GM21576 (cell line): ENCODE data around the gene PYGM.

Source experiments
- ATAC-seq: cut with Tn5 transposase; IDR thresholded peaks from one replicate; pipeline ENCODE4 v1.9.1; 2021; ENCODE audit warnings: mild to moderate bottlenecking, moderate library complexity; ENCODE audit not compliant: unreplicated experiment

Gene PYGM

GRCh38 chr11:64769283-64769682 is 9.5 kb upstream of the PYGM start:
- ATAC-seq = no peak

- no peak for ATAC-seq
These were observed 8.5 kb upstream of the PYGM start for GRCh38 chr11:64768300-64768694.

- ATAC-seq = no peak
These were observed 7.8 kb upstream of the PYGM start for GRCh38 chr11:64767344-64768299.

- no peak for ATAC-seq
These were observed 7.1 kb upstream of the PYGM start for GRCh38 chr11:64766881-64767280.

GRCh38 chr11:64765851-64766665 is 6.3 kb upstream of the PYGM start:
- no peak for ATAC-seq

- ATAC-seq = no peak
These were observed 5.6 kb upstream of the PYGM start for GRCh38 chr11:64765291-64765850.

GRCh38 chr11:64764753-64765152 is 5.0 kb upstream of the PYGM start:
- no peak for ATAC-seq

- no peak for ATAC-seq
These were observed 4.4 kb upstream of the PYGM start for GRCh38 chr11:64764040-64764611.

GRCh38 chr11:64763526-64764039 is 3.8 kb upstream of the PYGM start:
- no peak for ATAC-seq

GRCh38 chr11:64762674-64763525 is 3.1 kb upstream of the PYGM start:
- ATAC-seq = no peak

- no peak for ATAC-seq
These were observed 2.5 kb upstream of the PYGM start for GRCh38 chr11:64762277-64762673.

GRCh38 chr11:64760759-64761420 is 1.1 kb upstream of the PYGM start:
- ATAC-seq = no peak

GRCh38 chr11:64759131-64759721 is 548 bp downstream of the PYGM start:
- no peak for ATAC-seq

- ATAC-seq = no peak
These were observed 1.3 kb downstream of the PYGM start for GRCh38 chr11:64758330-64759079.

GRCh38 chr11:64757549-64758329 is 2.0 kb downstream of the PYGM start:
- no peak for ATAC-seq

GRCh38 chr11:64755681-64756361 is 4.0 kb downstream of the PYGM start:
- no peak for ATAC-seq
